Osteoblast (primary cell): ENCODE results near the gene SPATA17. TPM values are rescaled to one million over a fixed set of nuclear protein-coding genes. Genes with fewer than 3 reads are reported as not detected.

Experiments used
- DNase-seq: peaks from one replicate; pipeline ENCODE4 v3.0.0; 2011; ENCODE audit warnings: low spot score, mixed read lengths; ENCODE audit not compliant: insufficient read length; ENCODE audit errors: missing footprints
- H2AFZ ChIP-seq: 2 replicates; pipeline ENCODE4 v1.6.0; 2011; ENCODE audit warnings: mild to moderate bottlenecking, low read length
- H3K27ac ChIP-seq: 2 replicates; pipeline ENCODE4 v1.5.1; 2011; ENCODE audit warnings: mild to moderate bottlenecking, low read depth, low read length, moderate library complexity
- H3K27me3 ChIP-seq: 2 replicates; pipeline ENCODE4 v1.6.0; 2012; ENCODE audit warnings: mild to moderate bottlenecking, control low read depth, inconsistent platforms, low read length, moderate library complexity; ENCODE audit not compliant: insufficient read depth
- H3K36me3 ChIP-seq: 2 replicates; pipeline ENCODE4 v1.5.1; 2011; ENCODE audit warnings: mild to moderate bottlenecking, low read length, control low read depth, moderate library complexity; ENCODE audit not compliant: insufficient read depth
- H3K4me1 ChIP-seq: 2 replicates; pipeline ENCODE4 v1.5.1; 2011; ENCODE audit warnings: mild to moderate bottlenecking, low read length, control low read depth, moderate library complexity; ENCODE audit not compliant: insufficient read depth
- H3K4me2 ChIP-seq: 2 replicates; pipeline ENCODE4 v1.6.0; 2011; ENCODE audit warnings: mild to moderate bottlenecking, low read length; ENCODE audit not compliant: insufficient read depth
- H3K4me3 ChIP-seq: fragments of 200-600 bp; sonication (generic); 3 replicates; pipeline ENCODE4 v1.5.1; 2012; ENCODE audit warnings: mild to moderate bottlenecking, low read length, inconsistent platforms; ENCODE audit not compliant: insufficient read depth
- H3K79me2 ChIP-seq: 2 replicates; pipeline ENCODE4 v1.6.0; 2012; ENCODE audit warnings: mild to moderate bottlenecking, low read length, control low read depth, inconsistent platforms; ENCODE audit not compliant: insufficient read depth
- H3K9me3 ChIP-seq: 2 replicates; pipeline ENCODE4 v1.5.1; 2011; ENCODE audit warnings: low read depth, low read length, control low read depth
- H4K20me1 ChIP-seq: 2 replicates; pipeline ENCODE4 v1.6.0; 2012; ENCODE audit warnings: mild to moderate bottlenecking, low read length, control low read depth; ENCODE audit not compliant: insufficient read depth
- total RNA-seq: library from RNA; depleted of rRNA; stranded (reverse); fragments of >200 nt; gene quantifications from 2 replicates; pipeline ENCODE4 v1.2.3, GENCODE V29; 2012
- TF ChIP-seq, protein P1 (sequence below): IDR thresholded peaks from 2 replicates; pipeline ENCODE4 v1.5.1; 2011; ENCODE audit warnings: mild to moderate bottlenecking, low read depth, low read length, moderate library complexity; ENCODE audit errors: extremely low read depth

Gene SPATA17
- total RNA-seq, 1 donor: 0.36 TPM

- H3K27me3 ChIP-seq: no peaks in the 10 kb centered on the region
Measured at GRCh38 chr1:217871955-217872354, 240.8 kb downstream of the SPATA17 start.

GRCh38 chr1:217875229-217875628 is 244.1 kb downstream of the SPATA17 start:
- Histone ChIP-seq H3K4me3 (no peak overlapping the region), H3K27ac (no peak overlapping the region), H3K36me3 (no peaks in the 10 kb centered on the region), H3K4me2 (no peak overlapping the region), H3K79me2 (no peaks in the 10 kb centered on the region), H4K20me1 (no peaks in the 10 kb centered on the region), H3K27me3 (no peaks in the 10 kb centered on the region), H3K4me1 (no peaks in the 10 kb centered on the region), H2AFZ (no peak overlapping the region), H3K9me3 (peaks cover 2% of the 10 kb centered on the region)
- TF ChIP-seq, protein P1, sequence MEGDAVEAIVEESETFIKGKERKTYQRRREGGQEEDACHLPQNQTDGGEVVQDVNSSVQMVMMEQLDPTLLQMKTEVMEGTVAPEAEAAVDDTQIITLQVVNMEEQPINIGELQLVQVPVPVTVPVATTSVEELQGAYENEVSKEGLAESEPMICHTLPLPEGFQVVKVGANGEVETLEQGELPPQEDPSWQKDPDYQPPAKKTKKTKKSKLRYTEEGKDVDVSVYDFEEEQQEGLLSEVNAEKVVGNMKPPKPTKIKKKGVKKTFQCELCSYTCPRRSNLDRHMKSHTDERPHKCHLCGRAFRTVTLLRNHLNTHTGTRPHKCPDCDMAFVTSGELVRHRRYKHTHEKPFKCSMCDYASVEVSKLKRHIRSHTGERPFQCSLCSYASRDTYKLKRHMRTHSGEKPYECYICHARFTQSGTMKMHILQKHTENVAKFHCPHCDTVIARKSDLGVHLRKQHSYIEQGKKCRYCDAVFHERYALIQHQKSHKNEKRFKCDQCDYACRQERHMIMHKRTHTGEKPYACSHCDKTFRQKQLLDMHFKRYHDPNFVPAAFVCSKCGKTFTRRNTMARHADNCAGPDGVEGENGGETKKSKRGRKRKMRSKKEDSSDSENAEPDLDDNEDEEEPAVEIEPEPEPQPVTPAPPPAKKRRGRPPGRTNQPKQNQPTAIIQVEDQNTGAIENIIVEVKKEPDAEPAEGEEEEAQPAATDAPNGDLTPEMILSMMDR: no peak
- DNase-seq: no peak

More at GRCh38 chr1:217871955-217872354, 240.8 kb downstream of the SPATA17 start:
- H3K36me3 ChIP-seq: no peaks in the 10 kb centered on the region
- no peak for DNase-seq
- H3K27ac ChIP-seq: no peak overlapping the region
- no peaks in the 10 kb centered on the region for H4K20me1 ChIP-seq
- no peaks in the 10 kb centered on the region for H3K79me2 ChIP-seq
- TF ChIP-seq, protein P1: no peak
- H2AFZ ChIP-seq: no peak overlapping the region
- H3K4me1 ChIP-seq: no peaks in the 10 kb centered on the region
- H3K4me2 ChIP-seq: no peak overlapping the region
- no peak overlapping the region for H3K4me3 ChIP-seq
- peaks cover 5% of the 10 kb centered on the region for H3K9me3 ChIP-seq

- H3K79me2 ChIP-seq: no peaks in the 10 kb centered on the region
- H3K27ac ChIP-seq: no peak overlapping the region
- no peaks in the 10 kb centered on the region for H3K36me3 ChIP-seq
- TF ChIP-seq, protein P1: no peak
- no peaks in the 10 kb centered on the region for H3K27me3 ChIP-seq
- no peaks in the 10 kb centered on the region for H3K4me1 ChIP-seq
- no peaks in the 10 kb centered on the region for H4K20me1 ChIP-seq
- no peak overlapping the region for H2AFZ ChIP-seq
- H3K9me3 ChIP-seq: peaks cover 2% of the 10 kb centered on the region
- H3K4me2 ChIP-seq: no peak overlapping the region
- DNase-seq: no peak
- H3K4me3 ChIP-seq: no peak overlapping the region
Measured at GRCh38 chr1:217876401-217876800, 245.3 kb downstream of the SPATA17 start.

DNA sequence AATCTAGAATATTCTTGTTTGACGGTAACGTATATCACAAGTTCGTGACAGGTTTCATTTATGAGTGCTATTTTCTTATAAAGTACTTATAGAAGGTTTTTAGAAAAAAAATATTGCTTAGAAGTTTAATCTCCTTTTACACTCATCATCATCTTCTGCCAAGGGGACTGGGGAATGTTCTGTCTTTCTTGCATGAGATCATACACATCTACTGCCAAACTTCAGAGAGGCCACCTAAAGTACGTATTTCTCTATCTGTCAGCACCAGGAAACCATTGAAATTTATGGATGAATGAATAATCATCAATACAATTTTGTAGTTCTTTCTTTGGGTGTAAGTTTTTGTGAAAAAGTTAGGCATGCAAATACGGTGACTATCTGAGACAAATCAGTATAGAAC is 245.8 kb downstream of the SPATA17 start:
- H2AFZ ChIP-seq: no peak overlapping the region
- H3K4me1 ChIP-seq: no peaks in the 10 kb centered on the region
- no peak overlapping the region for H3K4me3 ChIP-seq
- H3K79me2 ChIP-seq: no peaks in the 10 kb centered on the region
- no peak overlapping the region for H3K27ac ChIP-seq
- TF ChIP-seq, protein P1: no peak
- H4K20me1 ChIP-seq: no peaks in the 10 kb centered on the region
- H3K36me3 ChIP-seq: no peaks in the 10 kb centered on the region
- H3K9me3 ChIP-seq: no peaks in the 10 kb centered on the region
- no peak overlapping the region for H3K4me2 ChIP-seq
- no peak for DNase-seq
- no peaks in the 10 kb centered on the region for H3K27me3 ChIP-seq
